ENCODE data around the gene CELF4. TPM values are rescaled to one million over a fixed set of nuclear protein-coding genes. Genes with fewer than 3 reads are reported as not detected.

The CELF4 gene
- total and polyA plus RNA-seq, 2 donors (not counting 1 experiment from before 2014, with no cell fraction given): 0.17 TPM; not detected in 1

GRCh38 chr18:37540424-37541138 is 25.0 kb downstream of the CELF4 start:
- no peak overlapping the region for H3K27ac ChIP-seq (ENCODE audit: insufficient read depth, low read length)
- no peak overlapping the region for H3K4me2 ChIP-seq (ENCODE audit: extremely low read depth, insufficient read depth, low read length)
- no peaks in the 10 kb centered on the region for H3K4me1 ChIP-seq (ENCODE audit: control insufficient read depth, extremely low read depth, insufficient read depth, low read length)

GRCh38 chr18:37539236-37539635 is 26.4 kb downstream of the CELF4 start:
- H3K4me1 ChIP-seq (ENCODE audit: control insufficient read depth, extremely low read depth, insufficient read depth, low read length): no peaks in the 10 kb centered on the region
- no peaks in the 10 kb centered on the region for H3K36me3 ChIP-seq (ENCODE audit: control insufficient read depth, insufficient read depth, low read length)
- H3K27me3 ChIP-seq (ENCODE audit: control insufficient read depth, insufficient read depth, low read length): no peaks in the 10 kb centered on the region
- H3K4me2 ChIP-seq (ENCODE audit: extremely low read depth, insufficient read depth, low read length): no peak overlapping the region
- no peak overlapping the region for H3K4me3 ChIP-seq (replicated peaks in 1 of 4; ENCODE audit: control extremely low read depth in 1 of 4, insufficient read depth in 1 of 4, low read depth in 3 of 4, low read length in 4 of 4)
- H3K9me3 ChIP-seq (ENCODE audit: control insufficient read depth, insufficient read depth, low read depth, low read length): no peaks in the 10 kb centered on the region
- no peak overlapping the region for H3K9ac ChIP-seq (ENCODE audit: insufficient read depth, low read length)
- TF ChIP-seq, protein P1, sequence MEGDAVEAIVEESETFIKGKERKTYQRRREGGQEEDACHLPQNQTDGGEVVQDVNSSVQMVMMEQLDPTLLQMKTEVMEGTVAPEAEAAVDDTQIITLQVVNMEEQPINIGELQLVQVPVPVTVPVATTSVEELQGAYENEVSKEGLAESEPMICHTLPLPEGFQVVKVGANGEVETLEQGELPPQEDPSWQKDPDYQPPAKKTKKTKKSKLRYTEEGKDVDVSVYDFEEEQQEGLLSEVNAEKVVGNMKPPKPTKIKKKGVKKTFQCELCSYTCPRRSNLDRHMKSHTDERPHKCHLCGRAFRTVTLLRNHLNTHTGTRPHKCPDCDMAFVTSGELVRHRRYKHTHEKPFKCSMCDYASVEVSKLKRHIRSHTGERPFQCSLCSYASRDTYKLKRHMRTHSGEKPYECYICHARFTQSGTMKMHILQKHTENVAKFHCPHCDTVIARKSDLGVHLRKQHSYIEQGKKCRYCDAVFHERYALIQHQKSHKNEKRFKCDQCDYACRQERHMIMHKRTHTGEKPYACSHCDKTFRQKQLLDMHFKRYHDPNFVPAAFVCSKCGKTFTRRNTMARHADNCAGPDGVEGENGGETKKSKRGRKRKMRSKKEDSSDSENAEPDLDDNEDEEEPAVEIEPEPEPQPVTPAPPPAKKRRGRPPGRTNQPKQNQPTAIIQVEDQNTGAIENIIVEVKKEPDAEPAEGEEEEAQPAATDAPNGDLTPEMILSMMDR (conservative IDR thresholded peaks at IDR 0.05 in 1 of 2, IDR thresholded peaks at IDR 0.05 in 1 of 2; ENCODE audit: low read depth in 1 of 2, low read length in 2 of 2): no peak
- TF ChIP-seq EZH2 (IDR thresholded peaks at IDR 0.05; ENCODE audit: low read length, missing control alignments): no peak
- H3K27ac ChIP-seq (ENCODE audit: insufficient read depth, low read length): no peak overlapping the region
- no peaks in the 10 kb centered on the region for H4K20me1 ChIP-seq (ENCODE audit: control insufficient read depth, extremely low read depth, insufficient read depth, low read length)
- no peak for DNase-seq (ENCODE audit: low read depth in 2 of 2)
- no peaks in the 10 kb centered on the region for H3K79me2 ChIP-seq (ENCODE audit: control insufficient read depth, insufficient read depth, low read length)
- no peak overlapping the region for H2AFZ ChIP-seq (ENCODE audit: low read length)

More at GRCh38 chr18:37540424-37541138, 25.0 kb downstream of the CELF4 start:
- no peaks in the 10 kb centered on the region for H3K27me3 ChIP-seq (ENCODE audit: control insufficient read depth, insufficient read depth, low read length)
- no peaks in the 10 kb centered on the region for H4K20me1 ChIP-seq (ENCODE audit: control insufficient read depth, extremely low read depth, insufficient read depth, low read length)
- H3K4me3 ChIP-seq (replicated peaks in 1 of 4; ENCODE audit: control extremely low read depth in 1 of 4, insufficient read depth in 1 of 4, low read depth in 3 of 4, low read length in 4 of 4): no peak overlapping the region
- no peak overlapping the region for H2AFZ ChIP-seq (ENCODE audit: low read length)
- no peaks in the 10 kb centered on the region for H3K79me2 ChIP-seq (ENCODE audit: control insufficient read depth, insufficient read depth, low read length)
- no peak for TF ChIP-seq EZH2 (IDR thresholded peaks at IDR 0.05; ENCODE audit: low read length, missing control alignments)
- TF ChIP-seq, protein P1 (conservative IDR thresholded peaks at IDR 0.05 in 1 of 2, IDR thresholded peaks at IDR 0.05 in 1 of 2; ENCODE audit: low read depth in 1 of 2, low read length in 2 of 2): no peak
- DNase-seq (ENCODE audit: low read depth in 2 of 2): no peak
- no peaks in the 10 kb centered on the region for H3K36me3 ChIP-seq (ENCODE audit: control insufficient read depth, insufficient read depth, low read length)
- no peaks in the 10 kb centered on the region for H3K9me3 ChIP-seq (ENCODE audit: control insufficient read depth, insufficient read depth, low read depth, low read length)
- H3K9ac ChIP-seq (ENCODE audit: insufficient read depth, low read length): no peak overlapping the region

DNA sequence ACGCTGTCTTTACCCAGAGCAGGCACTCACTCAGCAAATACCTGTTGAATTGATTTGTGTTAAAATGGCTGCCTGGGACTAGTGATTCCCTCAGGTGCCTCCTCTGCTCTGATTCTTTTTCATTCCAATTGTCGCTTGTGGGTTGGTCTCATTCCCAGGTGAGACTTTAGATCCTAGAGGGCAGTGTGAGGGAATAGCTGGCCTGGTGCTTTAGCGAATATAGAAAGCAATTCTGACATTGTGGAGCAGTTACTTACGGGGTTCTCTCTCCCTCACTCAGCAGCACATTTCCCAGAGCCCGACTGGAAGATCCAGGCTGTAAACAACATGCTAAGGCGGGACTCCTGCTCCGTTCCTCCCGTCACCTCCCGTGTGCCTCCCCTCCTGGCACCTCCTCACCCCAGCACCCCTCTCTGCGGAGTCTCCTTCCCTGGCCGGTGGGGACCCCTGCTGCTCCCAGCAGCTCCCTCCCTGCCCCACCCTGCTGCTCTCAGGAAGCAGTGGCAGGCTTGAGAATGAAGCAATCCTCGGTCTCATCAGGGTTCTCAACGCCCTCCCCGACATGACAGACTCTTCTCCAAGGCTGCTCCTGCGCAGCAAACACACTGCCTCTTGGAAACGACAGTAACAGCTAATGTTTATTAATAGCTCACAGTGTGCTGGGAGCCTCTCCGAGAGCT is 26.9 kb downstream of the CELF4 start:
- no peaks in the 10 kb centered on the region for H3K27me3 ChIP-seq (ENCODE audit: control insufficient read depth, insufficient read depth, low read length)
- H3K27ac ChIP-seq (ENCODE audit: insufficient read depth, low read length): no peak overlapping the region
- no peaks in the 10 kb centered on the region for H3K9me3 ChIP-seq (ENCODE audit: control insufficient read depth, insufficient read depth, low read depth, low read length)
- no peak for DNase-seq (ENCODE audit: low read depth in 2 of 2)
- no peaks in the 10 kb centered on the region for H3K36me3 ChIP-seq (ENCODE audit: control insufficient read depth, insufficient read depth, low read length)
- TF ChIP-seq EZH2 (IDR thresholded peaks at IDR 0.05; ENCODE audit: low read length, missing control alignments): no peak
- TF ChIP-seq, protein P1 (conservative IDR thresholded peaks at IDR 0.05 in 1 of 2, IDR thresholded peaks at IDR 0.05 in 1 of 2; ENCODE audit: low read depth in 1 of 2, low read length in 2 of 2): no peak
- H3K4me1 ChIP-seq (ENCODE audit: control insufficient read depth, extremely low read depth, insufficient read depth, low read length): no peaks in the 10 kb centered on the region
- no peaks in the 10 kb centered on the region for H3K79me2 ChIP-seq (ENCODE audit: control insufficient read depth, insufficient read depth, low read length)
- no peak overlapping the region for H3K4me2 ChIP-seq (ENCODE audit: extremely low read depth, insufficient read depth, low read length)
- H3K9ac ChIP-seq (ENCODE audit: insufficient read depth, low read length): no peak overlapping the region
- no peak overlapping the region for H3K4me3 ChIP-seq (replicated peaks in 1 of 4; ENCODE audit: control extremely low read depth in 1 of 4, insufficient read depth in 1 of 4, low read depth in 3 of 4, low read length in 4 of 4)
- H2AFZ ChIP-seq (ENCODE audit: low read length): no peak overlapping the region
- H4K20me1 ChIP-seq (ENCODE audit: control insufficient read depth, extremely low read depth, insufficient read depth, low read length): no peaks in the 10 kb centered on the region
